Embryonic facial prominence (tissue), 1 donor: Measurements from ENCODE around the gene GGACT.
"Not testable (repeated sequence)": the region's sequence is repeated elsewhere in the genome, so short reads cannot be mapped to it uniquely, and the experiment has no call there.

Experiments
- DNase-seq: peaks from one replicate; pipeline ENCODE4 v3.0.0-alpha.2; 2016; ENCODE audit errors: extremely low spot score

GGACT gene

GRCh38 chr13:100588331-100589177, at the start of gene GGACT:
Gene GGACT, minus strand, starts transcription at chr13:100588789. Its CDS starts 56,198 bp downstream, at chr13:100532591.
- DNase-seq = no peak

GRCh38 chr13:100637796-100638195, 49.2 kb upstream of the GGACT start:
- no peak for DNase-seq

- DNase-seq = no peak
Measured at GRCh38 chr13:100637380-100637779, 48.8 kb upstream of the GGACT start.

GRCh38 chr13:100636441-100636840, 47.9 kb upstream of the GGACT start:
- DNase-seq = no peak

- no peak for DNase-seq
Measured at GRCh38 chr13:100636004-100636403, 47.4 kb upstream of the GGACT start.

- DNase-seq = no peak
Measured at GRCh38 chr13:100634696-100635095, 46.1 kb upstream of the GGACT start.

- DNase-seq = no peak
Measured at GRCh38 chr13:100633461-100633860, 44.9 kb upstream of the GGACT start.

GRCh38 chr13:100630555-100630954, 42.0 kb upstream of the GGACT start:
- no peak for DNase-seq

GRCh38 chr13:100627120-100627519, 38.5 kb upstream of the GGACT start:
- no peak for DNase-seq

GRCh38 chr13:100625447-100625846, 36.9 kb upstream of the GGACT start:
- DNase-seq = no peak

- no peak for DNase-seq
Measured at GRCh38 chr13:100620792-100621191, 32.2 kb upstream of the GGACT start.

- no peak for DNase-seq
Measured at GRCh38 chr13:100619940-100620339, 31.4 kb upstream of the GGACT start.

- not testable (repeated sequence) for DNase-seq
Measured at GRCh38 chr13:100618897-100619296, 30.3 kb upstream of the GGACT start.

- DNase-seq = no peak
Measured at GRCh38 chr13:100613031-100613430, 24.4 kb upstream of the GGACT start.

GRCh38 chr13:100611678-100612492, 23.3 kb upstream of the GGACT start:
- DNase-seq = no peak

- no peak for DNase-seq
Measured at GRCh38 chr13:100610391-100611347, 22.1 kb upstream of the GGACT start.

- no peak for DNase-seq
Measured at GRCh38 chr13:100608906-100609305, 20.3 kb upstream of the GGACT start.

GRCh38 chr13:100608489-100608888, 19.9 kb upstream of the GGACT start:
- DNase-seq = no peak

- DNase-seq = no peak
Measured at GRCh38 chr13:100604918-100605710, 16.5 kb upstream of the GGACT start.

GRCh38 chr13:100602493-100603111, 14.0 kb upstream of the GGACT start:
- no peak for DNase-seq
